Epithelial cell of prostate (primary cell): ENCODE data around the gene RGS6.
A peak's percentile ranks its signal among the peaks of the same experiment; 100 is the strongest.
"Not testable (repeated sequence)": the region's sequence is repeated elsewhere in the genome, so short reads cannot be mapped to it uniquely, and the experiment has no call there.

ENCODE experiments used
- DNase-seq: peaks from one replicate; pipeline ENCODE4 v3.0.0-alpha.2; 2011; ENCODE audit warnings: low read depth, low spot score
- H3K27ac ChIP-seq: fragments of 450-650 bp; 2 replicates; pipeline ENCODE4 v1.5.1; 2017; ENCODE audit warnings: mild to moderate bottlenecking

RGS6 gene

GRCh38 chr14:71932229-71932981, at the start of gene RGS6:
Gene RGS6, plus strand, starts transcription at chr14:71932429.
- no peak within 1 kb of the TSS for H3K27ac ChIP-seq
- peak; percentile 22 for DNase-seq

- no peak overlapping the region for H3K27ac ChIP-seq
- no peak for DNase-seq
Observed at GRCh38 chr14:71883094-71883493, 49.1 kb upstream of the RGS6 start.

GRCh38 chr14:71885301-71885700, 46.9 kb upstream of the RGS6 start:
- no peak for DNase-seq
- no peak overlapping the region for H3K27ac ChIP-seq

- not testable (repeated sequence) for H3K27ac ChIP-seq, DNase-seq
Observed at GRCh38 chr14:71887802-71888201, 44.4 kb upstream of the RGS6 start.

- no peak overlapping the region for H3K27ac ChIP-seq
- no peak for DNase-seq
Observed at GRCh38 chr14:71890541-71890940, 41.7 kb upstream of the RGS6 start.

GRCh38 chr14:71891185-71891584, 41.0 kb upstream of the RGS6 start:
- no peak for DNase-seq
- no peak overlapping the region for H3K27ac ChIP-seq

GRCh38 chr14:71891970-71892369, 40.3 kb upstream of the RGS6 start:
- no peak overlapping the region for H3K27ac ChIP-seq
- DNase-seq: no peak

- no peak for DNase-seq
- no peak overlapping the region for H3K27ac ChIP-seq
Observed at GRCh38 chr14:71905031-71905430, 27.2 kb upstream of the RGS6 start.

GRCh38 chr14:71905860-71906259, 26.4 kb upstream of the RGS6 start:
- DNase-seq: no peak
- no peak overlapping the region for H3K27ac ChIP-seq

- no peak for DNase-seq
- H3K27ac ChIP-seq: no peak overlapping the region
Observed at GRCh38 chr14:71907793-71908515, 24.3 kb upstream of the RGS6 start.

- H3K27ac ChIP-seq: no peak overlapping the region
- DNase-seq: no peak
Observed at GRCh38 chr14:71911669-71912068, 20.6 kb upstream of the RGS6 start.

- no peak overlapping the region for H3K27ac ChIP-seq
- DNase-seq: no peak
Observed at GRCh38 chr14:71913342-71913741, 18.9 kb upstream of the RGS6 start.

- no peak overlapping the region for H3K27ac ChIP-seq
- no peak for DNase-seq
Observed at GRCh38 chr14:71918955-71919354, 13.3 kb upstream of the RGS6 start.

GRCh38 chr14:71923513-71923912, 8.7 kb upstream of the RGS6 start:
- H3K27ac ChIP-seq: no peak overlapping the region
- no peak for DNase-seq

GRCh38 chr14:71931492-71932228, 569 bp upstream of the RGS6 start:
- no peak for DNase-seq
- H3K27ac ChIP-seq: no peak overlapping the region

- DNase-seq: no peak
- H3K27ac ChIP-seq: no peak overlapping the region
Observed at GRCh38 chr14:71933001-71933587, 865 bp downstream of the RGS6 start.

GRCh38 chr14:71938273-71938672, 6.0 kb downstream of the RGS6 start:
- not testable (repeated sequence) for DNase-seq, H3K27ac ChIP-seq

- DNase-seq, H3K27ac ChIP-seq: not testable (repeated sequence)
Observed at GRCh38 chr14:71939344-71939743, 7.1 kb downstream of the RGS6 start.

- not testable (repeated sequence) for DNase-seq, H3K27ac ChIP-seq
Observed at GRCh38 chr14:71940500-71940899, 8.3 kb downstream of the RGS6 start.

GRCh38 chr14:71941616-71942015, 9.4 kb downstream of the RGS6 start:
- not testable (repeated sequence) for DNase-seq, H3K27ac ChIP-seq
